ENCODE results near the gene ARID3C.

- no peak for TF ChIP-seq PATZ1 (CRISPR knock-in tag; IDR thresholded peaks at IDR 0.05; ENCODE audit: borderline replicate concordance)
- TF ChIP-seq ARNTL (CRISPR knock-in tag; IDR thresholded peaks at IDR 0.05; ENCODE audit: borderline replicate concordance, low read depth), result no peak
- no peak for TF ChIP-seq POU6F1 (CRISPR knock-in tag; IDR thresholded peaks at IDR 0.05; ENCODE audit: borderline replicate concordance, low read depth)
- TF ChIP-seq SNAI2 (CRISPR knock-in tag; IDR thresholded peaks at IDR 0.05), result no peak
- no peak for TF ChIP-seq TSHZ2 (CRISPR knock-in tag; IDR thresholded peaks at IDR 0.05)
- no peak for TF ChIP-seq BACH2 (CRISPR knock-in tag; IDR thresholded peaks at IDR 0.05; ENCODE audit: borderline replicate concordance)
- no peak for TF ChIP-seq CSRNP3 (CRISPR knock-in tag; IDR thresholded peaks at IDR 0.05)
- no peak for TF ChIP-seq CREB5 (CRISPR knock-in tag; IDR thresholded peaks at IDR 0.05; ENCODE audit: low read depth)
- no peak for TF ChIP-seq GLIS3 (CRISPR knock-in tag; IDR thresholded peaks at IDR 0.05)
- TF ChIP-seq TOX (CRISPR knock-in tag; IDR thresholded peaks at IDR 0.05; ENCODE audit: borderline replicate concordance), result no peak
- TF ChIP-seq ZFP30 (CRISPR knock-in tag; IDR thresholded peaks at IDR 0.05), result no peak
- no peak for TF ChIP-seq ISL1 (CRISPR knock-in tag; IDR thresholded peaks at IDR 0.05)
Observed at GRCh38 chr9:34633166-34633565, 4.3 kb upstream of the ARID3C start.

All from SK-N-SH treated with all-trans-retinoic acid at 6 μM for 48 hours (cell line).